GM21528 (cell line): ENCODE data around the gene ABCB6.
A peak's percentile ranks its signal among the peaks of the same experiment; 100 is the strongest.

Experiments used
- ATAC-seq: cut with Tn5 transposase; IDR thresholded peaks from one replicate; pipeline ENCODE4 v1.9.1; 2021; ENCODE audit warnings: mild to moderate bottlenecking, moderate library complexity; ENCODE audit not compliant: unreplicated experiment, low FRiP score

Gene ABCB6

DNA sequence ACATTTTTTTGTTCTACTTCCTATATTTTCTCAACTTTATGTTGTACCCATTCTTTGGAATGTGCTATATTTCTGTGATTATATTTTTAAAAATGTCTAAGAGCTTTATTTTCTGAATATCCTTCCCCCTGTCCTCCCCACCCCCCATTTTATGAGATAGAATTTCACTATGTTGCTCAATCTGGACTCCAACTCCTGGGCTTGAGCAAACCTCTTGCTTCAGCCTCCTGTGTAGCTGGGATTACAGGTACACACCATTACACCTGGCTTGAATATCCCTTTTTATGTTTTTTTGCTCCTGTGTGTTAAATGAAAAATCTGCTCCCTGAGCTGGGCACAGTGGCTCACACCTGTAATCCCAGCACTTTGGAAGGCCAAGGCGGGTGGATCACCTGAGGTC is 21.4 kb downstream of the ABCB6 start:
- ATAC-seq: no peak

DNA sequence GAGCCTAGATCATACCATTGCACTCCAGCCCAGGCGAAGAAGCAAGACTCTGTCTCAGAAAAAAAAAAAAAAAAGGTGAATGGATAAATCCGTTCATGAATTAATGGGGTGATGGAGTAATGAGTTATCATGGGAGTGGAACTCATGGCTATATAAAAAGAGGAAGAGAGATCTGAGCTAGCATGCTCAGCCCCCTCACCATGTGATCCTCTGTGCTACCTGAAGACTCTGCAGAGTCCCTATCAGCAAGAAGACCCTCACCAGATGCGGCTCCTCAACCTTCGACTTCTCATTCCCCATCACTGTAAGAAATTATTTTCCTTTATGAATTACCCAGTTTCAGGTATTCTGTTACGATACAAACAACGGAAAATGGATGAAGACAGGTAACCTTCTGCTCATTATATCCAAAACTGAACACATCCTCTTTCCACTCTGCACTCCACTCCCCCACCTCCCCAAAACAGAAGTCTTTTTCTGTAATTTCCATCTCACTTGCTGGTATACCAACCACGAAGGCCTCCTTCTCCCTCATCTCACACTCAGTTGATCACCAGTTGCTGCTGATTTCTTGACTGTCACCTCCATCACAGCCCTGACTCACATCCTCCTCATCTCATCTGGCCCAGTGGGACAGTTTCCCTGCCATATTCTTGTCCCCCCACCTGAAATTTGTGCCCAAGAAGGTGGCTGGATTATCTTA is 31.9 kb downstream of the ABCB6 start:
- ATAC-seq: no peak

DNA sequence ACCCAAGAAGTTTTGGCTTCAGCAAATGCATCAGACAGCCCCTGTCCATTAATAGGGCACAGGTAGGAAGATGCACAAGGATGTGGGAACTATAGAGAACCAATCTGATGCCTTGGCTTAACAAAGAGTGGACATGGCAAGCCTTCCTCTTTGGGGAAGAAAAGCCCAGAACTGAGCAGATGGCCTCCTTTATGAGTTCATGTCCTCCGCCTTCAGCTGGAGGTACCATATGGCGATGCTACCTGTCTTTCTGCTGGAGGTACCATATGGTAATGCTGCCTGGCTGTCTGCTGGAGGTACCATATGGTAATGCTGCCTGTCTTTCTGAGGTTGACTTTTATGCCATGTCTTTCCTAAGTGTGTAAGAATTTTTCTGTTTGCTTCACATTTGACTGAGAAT is 34.6 kb downstream of the ABCB6 start:
- no peak for ATAC-seq

DNA sequence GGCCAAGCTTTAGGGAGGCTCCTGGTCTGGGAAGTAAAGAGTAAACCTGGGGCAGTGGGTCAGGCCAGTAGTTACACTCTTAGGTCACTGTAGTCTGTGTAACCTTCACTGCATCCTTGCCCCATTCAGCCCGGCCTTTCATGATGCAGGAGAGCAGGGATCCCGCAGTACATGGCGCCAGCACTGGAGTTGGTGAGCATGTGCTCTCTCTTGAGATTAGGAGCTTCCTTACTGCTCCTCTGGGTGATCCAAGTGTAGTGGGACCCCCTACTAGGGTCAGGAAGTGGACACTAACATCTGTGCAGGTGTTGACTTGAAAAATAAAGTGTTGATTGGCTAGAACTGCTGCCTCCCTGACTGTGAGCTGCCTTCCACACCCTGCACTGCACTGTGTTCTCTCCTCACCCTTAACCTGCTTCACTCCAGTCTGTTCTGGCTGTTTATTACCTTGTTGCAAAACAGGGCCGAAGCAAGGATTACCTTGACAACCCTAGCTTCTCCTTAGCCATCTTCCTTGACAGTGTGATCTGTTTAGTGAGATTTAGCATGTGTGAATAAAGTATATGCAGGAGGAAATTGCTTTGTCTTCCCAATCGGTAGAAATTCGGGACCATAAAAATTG is 35.5 kb downstream of the ABCB6 start:
- ATAC-seq: no peak

DNA sequence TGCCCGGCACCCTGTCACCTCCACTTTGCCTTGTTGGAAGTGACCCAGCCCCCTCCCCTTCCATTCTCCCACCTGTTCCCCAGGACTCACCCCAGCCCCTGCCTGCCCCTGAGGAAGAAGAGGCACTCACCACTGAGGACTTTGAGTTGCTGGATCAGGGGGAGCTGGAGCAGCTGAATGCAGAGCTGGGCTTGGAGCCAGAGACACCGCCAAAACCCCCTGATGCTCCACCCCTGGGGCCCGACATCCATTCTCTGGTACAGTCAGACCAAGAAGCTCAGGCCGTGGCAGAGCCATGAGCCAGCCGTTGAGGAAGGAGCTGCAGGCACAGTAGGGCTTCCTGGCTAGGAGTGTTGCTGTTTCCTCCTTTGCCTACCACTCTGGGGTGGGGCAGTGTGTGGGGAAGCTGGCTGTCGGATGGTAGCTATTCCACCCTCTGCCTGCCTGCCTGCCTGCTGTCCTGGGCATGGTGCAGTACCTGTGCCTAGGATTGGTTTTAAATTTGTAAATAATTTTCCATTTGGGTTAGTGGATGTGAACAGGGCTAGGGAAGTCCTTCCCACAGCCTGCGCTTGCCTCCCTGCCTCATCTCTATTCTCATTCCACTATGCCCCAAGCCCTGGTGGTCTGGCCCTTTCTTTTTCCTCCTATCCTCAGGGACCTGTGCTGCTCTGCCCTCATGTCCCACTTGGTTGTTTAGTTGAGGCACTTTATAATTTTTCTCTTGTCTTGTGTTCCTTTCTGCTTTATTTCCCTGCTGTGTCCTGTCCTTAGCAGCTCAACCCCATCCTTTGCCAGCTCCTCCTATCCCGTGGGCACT is 36.2 kb downstream of the ABCB6 start:
- ATAC-seq: no peak

DNA sequence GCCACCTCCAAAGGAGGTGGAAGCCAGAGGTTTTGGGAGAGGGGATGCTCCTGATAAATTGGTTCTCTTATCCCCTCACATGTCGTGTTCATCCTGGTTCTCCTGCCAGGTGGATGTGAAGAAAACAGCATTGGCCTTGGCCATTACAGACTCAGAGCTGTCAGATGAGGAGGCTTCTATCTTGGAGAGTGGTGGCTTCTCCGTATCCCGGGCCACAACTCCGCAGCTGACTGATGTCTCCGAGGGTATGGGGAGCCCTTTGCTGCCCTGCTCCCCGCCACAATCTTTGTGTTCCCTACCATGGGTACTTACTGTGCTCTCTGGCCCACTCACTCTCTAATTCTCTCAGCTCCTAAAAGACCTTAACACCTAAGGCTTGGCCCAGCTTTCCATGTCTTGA is 37.2 kb downstream of the ABCB6 start:
- ATAC-seq: no peak

DNA sequence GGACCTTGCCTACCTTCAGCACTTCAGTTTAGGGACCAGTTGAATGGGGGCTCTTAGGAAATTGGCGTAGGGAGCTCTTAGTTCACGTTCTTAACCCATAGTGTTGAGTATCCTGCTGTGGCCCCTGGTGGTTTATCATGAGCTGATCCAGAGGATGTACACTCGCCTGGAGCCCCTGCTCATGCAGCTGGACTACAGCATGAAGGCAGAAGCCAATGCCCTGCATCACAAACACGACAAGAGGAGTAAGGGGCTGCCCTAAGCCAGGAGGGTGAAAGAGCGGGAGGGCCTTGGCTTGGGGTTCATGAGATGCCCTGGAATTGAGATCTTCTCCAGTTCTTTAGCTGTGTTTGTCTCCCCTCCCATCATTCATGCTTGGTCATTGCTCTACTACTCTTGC is 37.8 kb downstream of the ABCB6 start:
- no peak for ATAC-seq

DNA sequence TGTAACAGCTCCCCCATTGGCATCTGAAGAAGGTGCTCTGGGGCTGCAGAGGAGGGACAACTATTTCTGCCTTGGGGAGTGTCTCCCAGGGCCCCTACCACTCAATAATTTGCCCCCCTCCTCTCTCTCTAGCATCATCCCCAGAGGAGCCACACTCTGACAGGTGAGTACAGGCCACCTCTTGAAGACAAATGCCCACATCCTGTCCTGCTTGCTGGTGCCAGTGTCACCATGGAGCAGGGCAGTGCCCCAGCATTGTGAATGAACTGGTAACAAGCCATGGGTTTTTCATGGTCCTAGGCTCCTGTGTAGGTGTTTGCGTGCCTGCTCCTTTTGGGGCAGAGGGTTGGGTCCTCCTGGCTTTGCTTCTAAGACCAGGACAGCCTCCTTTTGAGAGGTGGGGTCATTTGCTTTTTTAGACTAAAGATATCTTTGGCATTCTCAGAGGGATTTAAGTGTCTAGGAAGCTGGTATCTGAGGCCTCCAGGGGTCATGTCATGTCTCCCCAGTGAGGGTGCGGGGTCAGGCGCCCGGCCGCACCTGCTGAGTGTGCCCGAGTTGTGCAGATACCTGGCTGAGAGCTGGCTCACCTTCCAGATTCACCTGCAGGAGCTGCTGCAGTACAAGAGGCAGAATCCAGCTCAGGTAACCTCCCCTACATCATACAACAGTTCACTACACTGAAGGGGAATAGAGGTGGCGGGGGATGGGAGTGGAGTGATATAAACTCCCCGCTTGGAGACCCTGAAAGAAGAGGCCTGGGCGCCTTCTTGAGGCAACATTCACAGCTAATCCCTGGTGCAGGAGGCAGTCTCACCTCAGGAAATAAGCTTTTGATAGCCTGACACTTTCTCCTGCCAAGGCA is 38.9 kb downstream of the ABCB6 start:
- no peak for ATAC-seq

DNA sequence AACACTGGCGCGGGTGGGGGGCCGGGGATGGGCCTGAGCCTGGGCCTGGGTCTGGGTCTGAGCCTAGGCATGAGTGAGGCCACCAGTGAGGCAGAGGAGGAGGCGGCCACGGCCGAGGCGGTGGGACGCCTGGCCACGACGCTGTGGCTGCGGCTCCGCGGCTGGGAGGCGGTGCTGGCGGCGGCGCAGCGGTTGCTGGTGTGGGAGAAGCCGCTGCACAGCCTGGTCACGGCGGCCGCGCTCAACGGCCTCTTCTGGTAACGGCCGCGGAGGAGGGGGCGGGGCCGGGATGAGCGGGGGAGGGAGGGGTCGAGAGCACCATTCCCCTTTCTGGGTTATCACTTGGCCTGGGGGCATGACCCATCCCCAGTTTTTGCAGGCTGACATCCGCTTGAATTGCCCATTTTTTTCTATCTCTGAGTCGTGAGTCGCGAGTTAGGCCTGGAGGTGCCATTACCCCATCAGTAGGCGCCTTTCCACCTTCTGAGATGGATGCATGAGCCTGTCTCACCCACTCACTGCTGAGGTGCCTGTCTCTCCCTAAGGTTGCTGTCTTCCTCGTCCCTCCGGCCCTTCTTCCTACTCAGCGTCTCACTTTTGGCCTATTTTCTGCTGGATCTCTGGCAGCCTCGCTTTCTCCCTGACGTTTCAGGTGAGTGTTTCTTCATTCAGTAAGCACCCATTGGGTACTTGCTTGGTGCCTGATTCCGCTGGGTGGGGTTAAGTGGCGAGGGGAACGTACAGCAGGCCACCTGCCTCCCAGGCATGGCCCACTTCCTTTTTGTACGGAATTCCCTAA is 40.2 kb downstream of the ABCB6 start:
- peak; percentile 12 for ATAC-seq

DNA sequence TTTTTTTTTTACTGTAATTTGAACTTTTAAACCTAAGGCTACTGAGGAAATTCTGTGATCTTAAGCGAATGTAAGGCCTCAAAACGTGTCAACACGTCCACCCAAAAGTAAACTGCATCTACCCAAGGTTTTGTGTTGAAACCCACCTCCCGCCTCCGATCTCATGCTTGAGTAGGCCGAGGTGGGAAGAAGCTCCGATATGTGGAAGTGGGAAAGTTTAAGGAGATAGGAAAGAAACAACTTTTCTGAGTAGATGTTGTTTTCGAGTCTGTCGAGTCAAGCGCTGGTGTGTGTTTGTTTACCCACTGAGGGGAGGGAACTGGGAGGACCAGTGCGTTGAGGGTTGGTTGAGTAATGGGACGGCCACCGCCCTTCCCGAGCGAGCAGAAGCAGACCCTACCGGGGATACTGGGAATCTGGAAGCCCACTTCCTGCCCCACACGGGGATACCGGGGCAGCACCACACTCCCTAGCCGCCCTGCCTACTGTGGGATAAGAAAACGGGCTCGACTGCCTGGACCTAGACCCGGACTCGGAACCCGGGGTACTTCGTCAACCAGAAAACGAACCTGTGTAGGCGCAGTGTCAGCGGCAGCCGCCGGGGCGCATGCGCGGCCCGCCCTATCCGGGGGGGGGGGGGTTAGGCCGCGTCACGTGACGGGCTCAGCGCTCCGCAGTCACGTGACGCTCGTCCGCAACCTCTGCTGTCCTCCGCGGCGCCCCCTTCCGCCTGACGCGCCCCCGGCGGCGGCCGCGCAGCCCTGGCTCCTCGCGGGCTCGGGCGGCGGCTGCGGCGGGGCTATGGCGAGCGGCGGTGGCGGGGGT is 41.0 kb downstream of the ABCB6 start, which contains the start of gene RETREG2:
RETREG2 (plus strand) TSS at position 724 of the 825 bp plus-strand sequence; CDS start at position 802, 78 bp downstream.
- ATAC-seq: peak; percentile 46

DNA sequence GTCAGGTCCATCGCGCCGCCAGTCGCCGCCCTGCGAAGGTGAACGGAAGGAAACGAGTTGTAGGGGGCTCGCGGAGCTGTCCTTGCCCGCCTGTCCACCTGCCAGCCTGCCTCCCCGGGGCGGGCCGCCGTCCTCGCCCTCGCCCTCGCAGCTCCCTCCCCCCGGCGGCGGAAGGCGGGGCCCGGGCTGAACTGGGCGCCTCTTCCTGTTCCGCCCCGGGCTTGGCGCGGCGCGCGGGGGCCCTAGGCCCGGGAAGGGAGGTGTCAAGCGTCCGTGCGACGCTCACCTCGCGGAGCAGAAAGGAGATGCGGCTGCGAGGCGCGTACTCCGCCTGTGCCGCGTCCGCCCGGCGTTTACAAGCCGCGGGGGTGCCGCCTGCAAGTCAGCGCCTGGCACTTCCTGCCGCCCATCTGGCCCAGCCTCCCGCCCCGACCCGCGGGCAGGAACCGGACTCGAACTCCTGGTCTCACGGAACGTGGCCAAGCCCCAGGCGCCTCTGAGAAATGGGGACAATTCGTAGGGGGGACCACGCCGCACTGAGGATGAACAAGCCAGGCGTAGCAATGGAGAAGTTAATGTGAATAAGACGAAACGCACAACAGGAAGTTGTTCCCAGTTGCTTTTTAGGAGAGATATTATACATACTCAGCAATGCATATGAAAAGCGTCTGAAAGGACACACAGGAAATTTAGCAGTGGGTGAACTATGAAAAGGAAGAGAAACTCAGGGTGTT is 41.8 kb downstream of the ABCB6 start, which contains the start of gene CNPPD1:
CNPPD1 (minus strand) TSS at position 108 of the 734 bp plus-strand sequence; CDS start at position 11, 97 bp downstream.
- peak; percentile 65 for ATAC-seq

DNA sequence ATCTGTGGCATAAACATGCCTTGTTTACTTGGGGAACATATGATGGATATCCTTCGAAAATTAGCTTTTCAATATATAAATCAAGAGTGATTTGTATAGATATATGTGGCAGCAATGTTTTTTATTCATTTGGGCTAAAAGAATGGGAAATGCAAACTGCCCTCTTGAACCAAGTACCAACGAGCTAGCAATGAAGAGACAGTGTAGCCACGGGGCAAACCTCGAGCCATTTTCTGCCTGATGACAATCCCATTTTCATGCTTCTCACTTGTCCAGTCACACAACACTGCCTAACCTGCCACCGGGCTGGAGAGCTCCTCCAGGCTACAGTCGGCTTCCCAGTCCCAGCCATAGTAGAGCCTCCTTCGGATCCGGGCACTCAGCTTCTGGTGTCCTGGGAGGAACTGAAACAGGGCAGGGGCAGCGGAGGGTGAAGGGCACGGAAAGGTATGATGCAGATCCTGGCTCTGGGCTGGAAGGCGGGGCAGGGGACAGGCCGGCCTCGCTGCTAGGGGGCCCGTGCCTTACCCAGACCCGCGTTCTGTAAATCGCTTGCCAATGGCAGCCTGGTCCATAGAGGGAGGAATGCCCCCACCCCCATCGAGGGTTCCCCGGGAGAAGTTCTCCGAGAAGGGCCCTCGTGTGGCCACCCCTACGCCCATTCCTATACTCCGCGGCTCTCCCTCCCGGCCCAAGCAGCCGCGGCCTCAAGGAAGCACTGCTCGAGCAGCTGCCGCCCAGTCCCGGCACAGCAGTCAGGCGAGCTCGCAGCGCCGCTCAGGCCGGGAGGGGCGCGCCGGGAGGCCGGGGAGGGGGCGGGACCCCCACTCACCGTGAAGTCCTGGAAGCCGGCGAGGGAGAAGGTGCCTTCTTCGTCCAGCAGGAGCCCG is 42.6 kb downstream of the ABCB6 start:
- peak; percentile 31 for ATAC-seq

DNA sequence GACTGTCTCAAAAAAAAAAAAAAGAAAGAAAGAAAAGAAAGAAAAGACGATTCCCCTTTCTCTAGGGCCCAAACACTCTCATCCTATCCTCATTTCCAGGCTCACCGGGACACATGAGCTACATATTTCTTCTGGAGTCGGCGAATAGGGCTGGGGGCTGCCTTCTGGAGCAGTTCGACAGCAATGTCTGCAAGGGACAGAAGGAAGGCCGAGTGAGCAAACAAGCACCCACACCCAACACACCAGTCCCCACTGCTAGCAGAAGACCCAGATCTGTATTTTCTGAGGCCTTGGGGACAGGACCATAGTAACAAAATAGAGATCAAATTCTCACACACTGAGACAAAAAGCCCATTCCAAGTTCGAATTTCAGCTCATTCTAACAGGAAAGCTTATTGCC is 43.3 kb downstream of the ABCB6 start:
- ATAC-seq: no peak

DNA sequence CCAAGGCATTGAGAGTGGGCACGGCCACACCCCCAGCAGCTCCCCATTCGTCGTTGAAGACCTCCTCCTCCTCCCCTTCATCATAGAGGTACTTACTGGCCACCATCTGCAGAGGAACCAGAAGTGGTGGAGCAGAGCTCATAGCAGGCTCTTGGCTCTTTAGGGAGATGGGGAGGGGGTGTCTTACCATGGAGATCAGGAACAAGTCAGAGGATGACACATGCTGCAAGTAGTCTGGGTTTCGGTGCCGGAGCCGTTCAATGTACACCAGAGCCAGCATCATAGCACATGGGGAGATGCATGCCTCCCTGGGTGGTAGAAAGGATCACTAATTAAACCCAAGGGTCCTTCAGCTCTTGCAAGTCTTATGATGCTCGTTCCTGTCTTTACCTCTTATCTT is 44.0 kb downstream of the ABCB6 start:
- ATAC-seq: no peak

DNA sequence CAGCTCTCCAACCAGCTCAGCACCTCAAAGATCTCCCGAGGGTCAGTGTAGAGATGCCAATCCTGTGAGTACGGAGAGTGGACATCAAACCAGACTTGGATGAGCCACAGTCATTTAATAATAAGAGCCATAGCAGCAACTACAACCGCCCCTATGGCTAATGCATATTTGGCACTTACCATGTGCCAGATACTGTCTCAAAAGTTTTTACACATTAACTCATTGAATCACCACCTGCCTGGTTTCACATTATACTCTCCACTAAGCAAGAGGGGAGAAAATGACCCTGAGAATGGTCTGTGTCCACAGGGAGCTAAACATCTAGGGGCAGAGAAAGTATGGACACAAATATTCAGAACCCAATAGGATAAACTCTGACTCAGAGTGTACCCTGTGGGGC is 44.6 kb downstream of the ABCB6 start:
- no peak for ATAC-seq

DNA sequence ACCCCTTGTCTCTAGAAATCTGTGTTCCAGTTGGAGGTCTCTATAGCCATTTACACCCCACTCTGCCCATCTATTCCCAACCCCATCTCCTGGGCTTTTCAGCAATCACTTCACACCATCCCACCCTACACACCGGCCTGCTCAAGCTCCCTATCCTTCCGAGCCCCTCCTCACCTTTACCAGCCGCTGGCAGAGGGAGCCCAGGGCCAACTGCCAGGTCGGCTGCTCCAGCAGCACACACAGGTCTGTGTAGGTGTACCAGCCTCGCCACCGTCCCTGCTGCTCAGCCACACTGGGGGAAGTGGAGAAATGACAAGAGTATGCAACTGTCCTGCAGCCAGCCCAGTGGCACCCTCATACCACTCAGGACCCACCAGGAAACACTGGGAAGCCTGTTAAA is 45.6 kb downstream of the ABCB6 start:
- no peak for ATAC-seq
